Measurements from ENCODE around the gene NT5C2. TPM values are rescaled to one million over a fixed set of nuclear protein-coding genes. Genes with fewer than 3 reads are reported as not detected.

Gene NT5C2
- total and polyA plus RNA-seq, 3 donors from 2014 or later = 105 to 125 (median 114) TPM

DNA sequence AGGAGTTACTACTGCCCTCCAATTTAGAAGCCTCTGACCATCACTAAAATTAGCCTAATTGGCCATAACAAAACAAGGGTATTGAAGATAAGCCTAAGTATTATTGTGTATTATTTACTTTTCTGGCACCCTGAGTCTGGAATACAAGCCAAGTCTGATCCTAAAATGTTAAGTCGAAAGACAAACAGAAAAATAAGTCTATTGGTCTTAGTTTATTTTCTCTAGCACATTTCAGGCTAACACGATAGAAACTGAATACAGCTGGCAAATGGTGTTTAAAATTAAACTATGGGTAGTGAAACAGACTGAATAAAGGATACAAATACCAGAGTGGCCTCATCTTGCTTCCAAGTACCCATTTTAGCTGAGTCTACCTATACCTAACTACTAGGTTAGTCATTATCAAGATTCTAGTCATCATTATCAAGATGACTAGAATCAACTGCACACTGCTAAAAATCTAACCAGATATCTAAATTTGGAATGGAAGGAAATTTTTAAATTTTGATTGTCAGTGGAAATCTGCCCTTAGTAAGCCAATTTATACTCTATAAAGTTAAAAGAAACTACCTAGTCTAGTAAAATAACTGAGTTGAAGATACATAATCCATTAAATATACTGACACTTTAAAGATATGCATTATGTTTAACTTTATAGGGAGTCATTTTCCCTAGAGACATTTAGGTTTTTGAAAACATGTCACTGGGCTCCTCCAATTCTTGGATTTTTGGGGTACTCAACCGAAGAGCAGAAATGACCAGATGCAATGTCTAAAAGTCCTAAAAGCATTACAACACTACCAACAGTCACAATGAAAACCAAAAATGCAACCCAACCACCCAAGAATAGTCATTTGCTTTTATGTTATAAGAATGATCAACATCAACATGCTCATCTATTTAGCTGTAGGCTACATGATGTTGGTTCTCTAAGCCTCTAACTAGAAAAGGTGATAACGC is 80.9 kb downstream of the NT5C2 start:
- peaks cover 27% of the 10 kb centered on the region for H3K4me1 ChIP-seq
- intact Hi-C loops (cut with DNase I; ENCODE audit: low total_unique reads) = no loop called here

DNA sequence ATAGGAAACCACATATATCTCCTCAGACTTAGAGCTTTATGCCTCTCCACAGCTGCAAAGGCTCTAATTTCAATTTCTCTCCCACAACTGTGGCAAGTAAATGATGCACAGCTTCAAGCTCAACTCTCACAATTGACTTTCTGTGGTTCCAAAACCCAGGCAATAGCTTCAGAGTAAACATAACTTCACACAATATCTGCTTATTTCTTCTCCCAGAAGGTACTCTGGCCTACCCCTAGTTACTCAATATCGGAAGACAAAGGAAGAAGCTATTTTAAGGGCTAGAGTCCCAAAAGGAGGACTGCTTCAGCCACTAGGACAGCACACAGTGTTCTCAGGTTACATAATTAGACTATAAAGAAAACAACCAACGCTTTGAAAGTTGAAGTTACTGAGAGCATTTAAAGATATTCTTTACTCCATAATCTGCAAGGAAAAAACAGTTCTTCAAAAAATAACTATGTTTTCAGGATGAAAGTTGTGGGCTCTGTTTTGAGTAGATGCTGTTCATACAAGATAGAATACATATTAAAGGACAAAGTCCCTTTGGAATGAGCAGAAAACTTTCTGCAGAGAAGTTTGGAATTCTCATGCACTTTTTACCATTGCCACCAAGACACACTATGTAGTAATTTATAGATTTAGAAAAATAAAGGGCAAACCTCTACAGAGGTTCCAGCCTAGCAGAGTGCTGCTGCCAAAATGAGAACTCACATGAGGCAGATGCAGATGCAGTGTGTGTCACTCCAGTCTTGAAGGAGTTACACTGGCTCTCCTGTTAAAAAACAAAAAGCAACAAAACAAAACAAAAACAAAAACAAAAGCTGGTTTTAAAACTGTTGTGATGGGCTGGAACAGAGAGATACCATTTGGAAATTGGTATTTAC is 81.8 kb downstream of the NT5C2 start:
- no peaks in the 10 kb centered on the region for H3K36me3 ChIP-seq (ENCODE audit: low read depth, missing control alignments)
- H3K4me3 ChIP-seq = no peak overlapping the region
- TF ChIP-seq, protein P1, sequence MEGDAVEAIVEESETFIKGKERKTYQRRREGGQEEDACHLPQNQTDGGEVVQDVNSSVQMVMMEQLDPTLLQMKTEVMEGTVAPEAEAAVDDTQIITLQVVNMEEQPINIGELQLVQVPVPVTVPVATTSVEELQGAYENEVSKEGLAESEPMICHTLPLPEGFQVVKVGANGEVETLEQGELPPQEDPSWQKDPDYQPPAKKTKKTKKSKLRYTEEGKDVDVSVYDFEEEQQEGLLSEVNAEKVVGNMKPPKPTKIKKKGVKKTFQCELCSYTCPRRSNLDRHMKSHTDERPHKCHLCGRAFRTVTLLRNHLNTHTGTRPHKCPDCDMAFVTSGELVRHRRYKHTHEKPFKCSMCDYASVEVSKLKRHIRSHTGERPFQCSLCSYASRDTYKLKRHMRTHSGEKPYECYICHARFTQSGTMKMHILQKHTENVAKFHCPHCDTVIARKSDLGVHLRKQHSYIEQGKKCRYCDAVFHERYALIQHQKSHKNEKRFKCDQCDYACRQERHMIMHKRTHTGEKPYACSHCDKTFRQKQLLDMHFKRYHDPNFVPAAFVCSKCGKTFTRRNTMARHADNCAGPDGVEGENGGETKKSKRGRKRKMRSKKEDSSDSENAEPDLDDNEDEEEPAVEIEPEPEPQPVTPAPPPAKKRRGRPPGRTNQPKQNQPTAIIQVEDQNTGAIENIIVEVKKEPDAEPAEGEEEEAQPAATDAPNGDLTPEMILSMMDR (IDR thresholded peaks at IDR 0.05) = peak in 1 of 3 experiments; percentile 16
- TF ChIP-seq POLR2A (IDR thresholded peaks at IDR 0.05) = no peak
- 6% methylated on average over 2 of the region's 2 CpGs for WGBS, 2 donors
- H3K27ac ChIP-seq = peak overlapping the region; percentile 42 to 87
- no peak for DNase-seq
- no peaks in the 10 kb centered on the region for H3K27me3 ChIP-seq
- H3K4me1 ChIP-seq = peaks cover 27% of the 10 kb centered on the region
- intact Hi-C loops (cut with DNase I; ENCODE audit: low total_unique reads) = no loop called here
- no peaks in the 10 kb centered on the region for H3K9me3 ChIP-seq

More for the DNA sequence above, 80.9 kb downstream of the NT5C2 start:
- H3K27me3 ChIP-seq = no peaks in the 10 kb centered on the region
- no peaks in the 10 kb centered on the region for H3K36me3 ChIP-seq (ENCODE audit: low read depth, missing control alignments)
- H3K27ac ChIP-seq = peak overlapping the region; percentile 42 to 87
- no peak overlapping the region for H3K4me3 ChIP-seq
- TF ChIP-seq, protein P1 (IDR thresholded peaks at IDR 0.05) = no peak
- no peak for TF ChIP-seq POLR2A (IDR thresholded peaks at IDR 0.05)
- 76 to 78% methylated on average over 4 of the region's 4 CpGs for WGBS, 2 donors
- H3K9me3 ChIP-seq = no peaks in the 10 kb centered on the region
- no peak for DNase-seq

- H3K27ac ChIP-seq = peak overlapping the region; percentile 42 to 87
- no peaks in the 10 kb centered on the region for H3K36me3 ChIP-seq (ENCODE audit: low read depth, missing control alignments)
- no peaks in the 10 kb centered on the region for H3K9me3 ChIP-seq
- no peaks in the 10 kb centered on the region for H3K27me3 ChIP-seq
- H3K4me1 ChIP-seq = peaks cover 27% of the 10 kb centered on the region
- H3K4me3 ChIP-seq = no peak overlapping the region
- TF ChIP-seq, protein P1 (IDR thresholded peaks at IDR 0.05) = no peak
- TF ChIP-seq POLR2A (IDR thresholded peaks at IDR 0.05) = no peak
- intact Hi-C loops (cut with DNase I; ENCODE audit: low total_unique reads) = no loop called here
- DNase-seq = no peak
These were observed 82.7 kb downstream of the NT5C2 start for GRCh38 chr10:103110407-103110806.

- H3K4me1 ChIP-seq = peaks cover 27% of the 10 kb centered on the region
- intact Hi-C loops (cut with DNase I; ENCODE audit: low total_unique reads) = no loop called here
- H3K27ac ChIP-seq = peak overlapping the region in 1 of 2 donors; percentile 87
These were observed 83.3 kb downstream of the NT5C2 start for GRCh38 chr10:103109821-103110220.

More at GRCh38 chr10:103109821-103110220, 83.3 kb downstream of the NT5C2 start:
- TF ChIP-seq, protein P1 (IDR thresholded peaks at IDR 0.05) = no peak
- no peak for TF ChIP-seq POLR2A (IDR thresholded peaks at IDR 0.05)
- no peak overlapping the region for H3K4me3 ChIP-seq
- H3K27me3 ChIP-seq = no peaks in the 10 kb centered on the region
- H3K9me3 ChIP-seq = no peaks in the 10 kb centered on the region
- no peak for DNase-seq
- WGBS, 2 donors = 91 to 95% methylated on average over 2 of the region's 2 CpGs
- H3K36me3 ChIP-seq (ENCODE audit: low read depth, missing control alignments) = no peaks in the 10 kb centered on the region

All from testis (tissue), 3 donors.